GM19455 (cell line): ENCODE data around the gene PTPRE.
A peak's percentile ranks its signal among the peaks of the same experiment; 100 is the strongest.

ENCODE experiments used
- ATAC-seq: cut with Tn5 transposase; IDR thresholded peaks from one replicate; pipeline ENCODE4 v1.9.1; 2021; ENCODE audit not compliant: unreplicated experiment

PTPRE gene

DNA sequence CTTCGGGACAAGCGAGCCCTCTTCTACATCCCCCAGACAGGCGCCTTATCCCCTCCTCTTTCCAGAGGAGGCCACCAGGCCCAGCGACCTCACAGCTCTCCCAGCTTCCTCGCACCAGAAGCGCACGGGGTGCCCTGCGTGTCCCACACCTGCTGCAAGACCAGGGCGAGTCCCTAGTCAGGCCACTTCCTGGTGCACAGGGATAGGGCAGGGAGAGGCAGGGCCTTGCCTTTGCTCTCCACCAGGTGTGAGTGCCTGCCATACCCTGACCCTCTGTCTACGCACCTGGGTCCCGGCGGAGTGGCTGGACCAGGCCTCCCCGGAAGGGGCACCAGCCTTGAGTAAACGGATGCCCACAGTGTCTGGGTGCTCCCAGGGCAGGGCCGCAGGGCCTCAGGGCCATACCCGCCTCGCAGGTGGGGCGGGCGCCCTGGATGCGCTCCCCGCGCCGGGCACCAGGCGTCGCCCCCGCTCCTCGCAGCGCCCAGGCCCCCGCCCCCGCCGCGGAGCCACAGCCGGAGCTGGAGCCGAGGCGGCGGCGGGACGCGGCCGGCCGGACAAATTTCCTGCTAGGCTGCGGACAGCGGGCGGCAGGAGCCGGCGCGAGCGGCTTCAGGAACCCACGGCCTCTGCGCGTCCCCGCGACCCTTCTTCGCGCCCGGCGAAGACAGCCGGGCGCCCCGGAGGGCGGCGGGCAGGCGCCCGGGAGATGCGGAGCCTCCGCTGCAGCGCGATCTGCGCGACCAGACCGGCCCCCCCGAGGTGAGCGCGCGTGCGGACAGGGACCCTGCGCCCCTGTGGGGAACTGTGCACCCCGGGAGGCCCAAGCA is at the start of gene PTPRE:
PTPRE (plus strand) TSS at position 556 of the 830 bp plus-strand sequence. CDS start 133,779 bp downstream, outside the sequence.
- peak; percentile 89 for ATAC-seq

DNA sequence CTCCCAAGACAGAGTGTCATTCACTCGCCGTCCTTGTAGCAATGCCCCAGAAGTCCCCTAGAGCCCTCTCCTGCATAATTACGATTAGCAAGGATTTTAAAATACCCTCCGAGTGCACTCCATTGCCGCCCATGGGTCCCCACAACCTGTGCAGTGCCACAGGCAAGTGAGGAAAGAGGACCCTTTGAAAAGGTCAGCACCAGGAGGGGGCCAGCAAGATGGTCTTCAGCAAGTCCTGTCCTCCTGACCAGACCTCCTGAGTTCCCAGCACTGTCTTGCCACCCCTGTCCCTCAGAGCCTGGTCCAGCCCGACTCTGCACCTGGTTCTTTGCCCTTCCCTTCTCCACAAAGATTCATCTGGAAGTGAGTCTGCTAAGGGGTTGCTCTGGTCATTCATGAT is 46.3 kb upstream of the PTPRE start:
- no peak for ATAC-seq

DNA sequence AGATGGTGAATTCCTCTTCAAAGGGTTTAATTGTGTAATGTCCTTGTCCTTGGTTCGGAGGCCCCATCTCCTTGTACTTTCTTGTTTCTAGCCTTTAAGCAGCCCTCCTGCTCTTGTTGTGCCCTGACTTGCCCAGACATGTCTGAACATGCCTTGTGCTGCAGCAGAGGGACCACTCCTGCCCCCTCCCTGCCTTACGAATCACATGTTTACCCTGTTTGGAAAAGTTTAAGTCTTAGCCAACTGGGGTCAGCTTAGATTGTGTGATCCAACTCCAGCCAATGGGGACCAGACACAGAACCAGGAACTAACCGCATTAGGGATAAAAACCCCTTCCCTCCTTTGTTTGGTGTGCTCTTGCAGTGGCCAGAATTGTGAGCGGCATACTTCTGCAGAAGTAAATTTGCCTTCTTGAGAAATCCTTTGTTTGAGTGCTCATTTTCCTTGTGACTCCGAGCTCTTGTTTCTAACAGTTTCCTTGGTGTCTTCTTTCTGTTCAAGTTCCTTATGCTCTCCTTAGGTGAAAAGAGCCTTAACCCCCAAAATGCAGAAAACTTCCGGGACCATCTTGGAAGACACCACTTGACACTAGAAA is 43.6 kb upstream of the PTPRE start:
- no peak for ATAC-seq

DNA sequence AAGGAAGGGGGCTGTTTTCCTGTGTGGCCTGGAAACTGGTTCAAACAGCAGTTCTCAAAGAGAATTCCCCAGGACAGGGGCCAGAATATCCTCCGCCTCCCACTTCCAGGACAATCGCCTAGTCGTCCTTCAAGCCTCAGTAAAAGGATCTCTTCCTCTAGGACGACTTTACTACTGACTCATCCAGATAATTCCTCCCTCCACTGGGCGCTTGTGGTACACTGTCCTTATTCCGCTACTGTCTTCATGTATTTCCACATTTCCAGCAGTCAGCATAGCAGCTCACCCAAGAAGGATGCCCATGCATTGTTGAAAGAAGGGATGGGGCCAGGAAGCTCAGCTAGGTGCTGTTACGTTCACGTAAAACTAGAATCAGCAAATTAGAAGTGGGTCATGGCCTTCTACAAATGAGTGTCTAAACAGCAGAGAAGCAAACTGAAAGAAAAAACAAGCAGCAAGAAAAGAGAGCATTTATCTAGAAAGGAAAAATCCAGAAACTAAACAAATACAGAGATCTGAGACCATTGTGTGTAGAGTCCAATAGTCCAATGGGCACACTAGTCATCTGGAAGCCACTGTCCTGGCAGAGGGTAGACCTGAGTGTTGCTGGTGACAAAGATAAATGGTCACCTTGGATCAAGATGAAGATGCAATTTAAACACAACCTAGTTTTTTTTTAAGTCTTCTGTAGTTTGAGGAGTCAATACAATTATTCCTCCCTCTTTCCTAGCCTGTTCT is 40.5 kb upstream of the PTPRE start:
- ATAC-seq = no peak

GRCh38 chr10:127867805-127868204 is 39.1 kb upstream of the PTPRE start:
- no peak for ATAC-seq

DNA sequence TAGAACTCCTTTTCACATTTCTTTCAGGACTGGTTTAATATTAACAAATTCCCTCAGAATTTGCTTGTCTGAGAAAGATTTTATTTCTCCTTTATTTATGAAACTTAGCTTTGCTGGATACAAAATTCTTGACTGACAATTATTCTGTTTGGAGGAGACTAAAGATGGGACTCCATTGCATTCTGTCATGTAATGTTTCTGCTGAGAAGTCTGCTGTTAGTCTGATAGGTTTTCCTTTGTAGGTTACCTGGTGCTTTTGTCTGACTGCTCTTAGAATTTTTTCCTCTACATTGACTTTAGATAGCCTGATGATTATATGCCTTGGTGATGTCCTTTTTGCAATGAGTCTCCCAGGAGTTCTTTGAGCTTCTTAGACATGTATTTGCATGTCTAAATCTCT is 37.6 kb upstream of the PTPRE start:
- no peak for ATAC-seq

GRCh38 chr10:127871631-127872010 is 35.3 kb upstream of the PTPRE start:
- ATAC-seq = no peak

GRCh38 chr10:127872011-127872761 is 34.7 kb upstream of the PTPRE start:
- ATAC-seq = no peak

GRCh38 chr10:127872871-127873600 is 33.9 kb upstream of the PTPRE start:
- ATAC-seq = no peak

DNA sequence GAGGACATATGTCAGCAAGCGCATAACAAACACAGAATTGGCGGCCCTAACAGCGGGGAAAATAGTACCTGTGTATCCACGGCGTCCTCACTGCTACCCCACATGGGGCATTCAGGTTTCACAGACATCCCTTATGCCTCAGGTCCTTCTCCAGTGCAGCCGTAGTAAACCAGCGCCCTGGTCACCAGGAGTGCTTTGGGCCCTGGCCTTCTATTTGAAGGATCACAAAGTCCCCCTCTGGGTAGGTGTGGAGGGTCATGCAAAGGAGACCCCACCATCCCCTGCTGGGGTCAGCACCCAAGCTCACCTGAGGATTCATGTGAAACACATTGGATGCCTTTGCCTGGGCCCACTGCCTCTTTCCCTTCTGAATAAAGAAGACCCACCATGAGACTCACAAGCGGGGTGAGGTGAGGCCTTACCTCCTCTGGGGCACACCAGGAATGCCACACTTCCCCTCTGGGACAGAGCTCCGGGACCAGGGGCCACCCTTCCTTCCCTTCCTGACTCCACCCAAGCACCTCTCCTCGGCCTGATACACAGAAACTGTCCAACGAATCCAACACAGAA is 32.9 kb upstream of the PTPRE start:
- no peak for ATAC-seq

GRCh38 chr10:127874671-127875448 is 32.0 kb upstream of the PTPRE start:
- ATAC-seq = no peak

GRCh38 chr10:127875449-127875765 is 31.5 kb upstream of the PTPRE start:
- ATAC-seq = no peak

DNA sequence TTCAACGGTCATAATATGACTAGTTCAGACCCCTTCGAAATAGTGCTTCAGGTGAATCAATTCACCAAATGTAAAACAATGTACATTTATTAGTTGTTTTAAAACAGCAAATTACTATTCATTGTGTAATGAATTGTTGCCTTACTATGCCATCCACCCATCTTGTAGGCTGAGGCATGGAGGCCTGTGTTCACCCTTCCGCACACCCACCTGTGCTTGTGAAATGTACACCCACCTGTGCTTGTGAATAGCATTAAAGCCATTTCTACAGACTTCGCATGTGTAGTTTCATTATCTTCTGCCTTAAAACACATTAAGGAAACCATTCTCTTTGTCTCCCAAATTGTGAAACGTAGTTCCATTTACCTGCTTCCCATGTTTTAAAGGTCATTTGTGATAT is 31.0 kb upstream of the PTPRE start:
- ATAC-seq = no peak

- ATAC-seq = no peak
These were observed 29.8 kb upstream of the PTPRE start for GRCh38 chr10:127877116-127877515.

GRCh38 chr10:127877699-127878098 is 29.2 kb upstream of the PTPRE start:
- ATAC-seq = no peak

DNA sequence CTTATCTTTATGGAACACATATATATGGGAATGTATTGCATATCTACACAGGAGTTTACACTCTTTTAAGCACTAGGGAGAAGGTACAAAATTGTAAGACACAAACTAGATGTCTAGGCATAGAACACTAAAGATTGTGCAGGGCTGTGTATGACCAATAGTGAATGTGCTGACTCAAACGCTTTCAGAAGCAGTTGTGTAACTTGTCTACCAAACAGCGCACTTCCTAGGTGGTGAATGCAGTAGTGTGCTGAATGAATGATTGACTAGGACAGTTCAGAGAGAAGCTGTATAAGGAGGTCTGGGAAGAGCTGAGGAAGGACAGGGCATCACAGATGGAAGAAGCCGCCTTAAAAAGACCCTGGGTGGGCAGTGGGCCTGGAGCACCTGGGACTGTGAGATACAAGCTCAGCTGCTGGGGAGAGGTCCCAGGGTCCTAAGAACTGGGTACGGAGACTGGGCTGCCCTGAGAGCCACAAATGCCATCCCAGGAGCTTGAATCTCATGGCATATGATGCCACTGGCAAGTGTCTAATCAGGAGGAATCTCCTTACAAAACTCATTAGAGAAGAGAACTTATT is 28.3 kb upstream of the PTPRE start:
- no peak for ATAC-seq

DNA sequence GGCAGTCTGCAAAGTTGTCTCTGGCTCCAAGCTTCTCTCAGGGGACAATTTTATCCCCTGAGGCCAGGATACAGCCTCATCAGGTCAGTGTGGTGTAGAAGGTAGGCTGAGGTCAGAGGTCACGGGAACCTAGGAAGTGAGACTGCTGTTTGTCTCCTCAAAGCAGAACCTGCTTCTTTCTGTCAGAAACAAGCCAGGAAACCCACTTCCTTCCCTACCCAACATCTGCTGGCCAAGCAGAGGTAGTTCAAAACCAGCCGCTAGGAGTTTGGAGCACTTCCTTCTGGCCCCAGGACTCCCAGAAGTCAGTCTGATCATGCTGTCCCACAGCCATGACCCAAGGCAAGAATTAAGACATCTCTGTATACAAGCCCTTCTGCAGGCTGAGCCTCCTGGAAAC is 26.3 kb upstream of the PTPRE start:
- no peak for ATAC-seq

DNA sequence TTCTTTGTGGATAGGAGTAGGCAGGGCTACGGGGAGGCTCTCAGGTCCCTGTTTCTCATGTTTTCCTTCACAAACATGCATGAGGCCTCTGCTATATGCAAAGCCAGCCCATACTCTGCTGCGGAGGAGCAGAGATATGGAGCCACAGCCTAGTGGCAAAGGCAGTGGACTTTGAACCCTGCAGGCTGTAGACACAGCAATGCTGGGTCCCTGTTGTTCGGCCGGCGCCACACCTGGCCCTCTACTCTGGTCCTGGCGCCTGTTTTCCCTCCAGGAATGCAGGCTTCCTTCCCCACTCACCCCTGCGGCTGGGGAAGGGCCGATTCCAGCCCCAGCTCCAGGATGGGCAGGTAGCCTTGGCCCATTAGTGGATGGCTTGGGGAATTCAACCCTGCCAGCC is 25.6 kb upstream of the PTPRE start:
- no peak for ATAC-seq

GRCh38 chr10:127882391-127882790 is 24.5 kb upstream of the PTPRE start:
- ATAC-seq = no peak
